Breast epithelium (tissue), 3 donors: ENCODE results near the gene B4GALNT3.

ENCODE experiments used
- CTCF ChIP-seq, 3 donors: fragments of 450-650 bp; IDR thresholded peaks; one replicate each; pipeline ENCODE4 v1.5.1; 2016 to 2017; ENCODE audit warnings: antibody characterized with exemption in 3 of 3, mild to moderate bottlenecking in 3 of 3, moderate library complexity in 3 of 3
- POLR2A ChIP-seq: fragments of 450-650 bp; IDR thresholded peaks from one replicate; pipeline ENCODE4 v1.6.1; 2016; ENCODE audit warnings: antibody characterized with exemption, mild to moderate bottlenecking, moderate library complexity
- POLR2AphosphoS5 ChIP-seq, 3 donors: sonication (generic); formaldehyde crosslinking; IDR thresholded peaks; one replicate each; pipeline ENCODE4 v1.6.1; 2017; ENCODE audit warnings: antibody characterized with exemption in 3 of 3

- no peak for TF ChIP-seq POLR2A
- no peak for TF ChIP-seq CTCF (IDR thresholded peaks at IDR 0.05)
- no peak for TF ChIP-seq POLR2AphosphoS5 (IDR thresholded peaks at IDR 0.05)
Measured at GRCh38 chr12:503111-503761, 43.5 kb downstream of the B4GALNT3 start.
